ENCODE data around the gene TMBIM6.
"Not testable (repeated sequence)": the region's sequence is repeated elsewhere in the genome, so short reads cannot be mapped to it uniquely, and the experiment has no call there.

The TMBIM6 gene

GRCh38 chr12:49777341-49777740, 36.0 kb downstream of the TMBIM6 start:
- DNase-seq (ENCODE audit: low read depth), result no peak

- DNase-seq (ENCODE audit: low read depth), result no peak
Observed at GRCh38 chr12:49777800-49778748, 36.7 kb downstream of the TMBIM6 start.

GRCh38 chr12:49779581-49779980, 38.2 kb downstream of the TMBIM6 start:
- DNase-seq (ENCODE audit: low read depth), result no peak

- not testable (repeated sequence) for DNase-seq (ENCODE audit: low read depth)
Observed at GRCh38 chr12:49780914-49781313, 39.6 kb downstream of the TMBIM6 start.

GRCh38 chr12:49783917-49784676, 42.7 kb downstream of the TMBIM6 start:
- DNase-seq (ENCODE audit: low read depth), result peak; percentile 50

- DNase-seq (ENCODE audit: low read depth), result peak; percentile 11
Observed at GRCh38 chr12:49784756-49785409, 43.5 kb downstream of the TMBIM6 start.

- DNase-seq (ENCODE audit: low read depth), result no peak
Observed at GRCh38 chr12:49787672-49788071, 46.3 kb downstream of the TMBIM6 start.

- DNase-seq (ENCODE audit: low read depth), result no peak
Observed at GRCh38 chr12:49789992-49790391, 48.6 kb downstream of the TMBIM6 start.

- DNase-seq (ENCODE audit: low read depth), result no peak
Observed at GRCh38 chr12:49790741-49791555, 49.6 kb downstream of the TMBIM6 start.

- no peak for DNase-seq (ENCODE audit: low read depth)
Observed at GRCh38 chr12:49791700-49792099, 50.3 kb downstream of the TMBIM6 start.

GRCh38 chr12:49792181-49792970, 51.0 kb downstream of the TMBIM6 start:
- no peak for DNase-seq (ENCODE audit: low read depth)

GRCh38 chr12:49792976-49793580, 51.7 kb downstream of the TMBIM6 start:
- no peak for DNase-seq (ENCODE audit: low read depth)

GRCh38 chr12:49793620-49794019, 52.3 kb downstream of the TMBIM6 start:
- no peak for DNase-seq (ENCODE audit: low read depth)

- DNase-seq (ENCODE audit: low read depth), result no peak
Observed at GRCh38 chr12:49794021-49794420, 52.7 kb downstream of the TMBIM6 start.

- DNase-seq (ENCODE audit: low read depth), result no peak
Observed at GRCh38 chr12:49794811-49795653, 53.7 kb downstream of the TMBIM6 start.

- DNase-seq (ENCODE audit: low read depth), result no peak
Observed at GRCh38 chr12:49795654-49796105, 54.3 kb downstream of the TMBIM6 start.

GRCh38 chr12:49796155-49796554, 54.8 kb downstream of the TMBIM6 start:
- DNase-seq (ENCODE audit: low read depth), result no peak

GRCh38 chr12:49796606-49797448, 55.5 kb downstream of the TMBIM6 start:
- DNase-seq (ENCODE audit: low read depth), result no peak

- DNase-seq (ENCODE audit: low read depth), result no peak
Observed at GRCh38 chr12:49797449-49797776, 56.1 kb downstream of the TMBIM6 start.
